ENCODE data around the gene TAAR5.
"Not testable (repeated sequence)": the region's sequence is repeated elsewhere in the genome, so short reads cannot be mapped to it uniquely, and the experiment has no call there.

DNA sequence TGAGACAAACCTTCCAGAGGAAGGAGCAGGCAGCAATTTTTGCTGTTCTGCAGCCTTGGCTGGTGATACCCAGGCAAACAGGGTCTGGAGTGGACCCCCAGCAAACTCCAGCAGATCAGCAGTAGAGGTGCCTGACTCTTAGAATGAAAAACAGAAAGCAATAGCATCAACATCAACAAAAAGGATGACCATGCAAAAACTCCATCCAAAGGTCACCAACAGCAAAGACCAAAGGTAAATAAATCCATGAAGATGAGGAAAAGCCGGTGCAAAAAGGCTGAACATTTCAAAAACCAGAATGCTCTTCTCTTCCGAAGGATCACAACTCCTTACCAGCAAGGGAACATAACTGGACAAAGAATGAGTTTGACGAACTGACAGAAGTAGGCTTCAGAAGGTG is 46.4 kb upstream of the TAAR5 start:
- TF ChIP-seq POLR2AphosphoS5 (IDR thresholded peaks at IDR 0.05; ENCODE audit: low read depth, low read length); SIN3A (IDR thresholded peaks at IDR 0.05; ENCODE audit: borderline replicate concordance, low read depth, low read length); MXI1 (IDR thresholded peaks at IDR 0.05; ENCODE audit: low read depth, low read length): not testable (repeated sequence)
- TF ChIP-seq, protein P1, sequence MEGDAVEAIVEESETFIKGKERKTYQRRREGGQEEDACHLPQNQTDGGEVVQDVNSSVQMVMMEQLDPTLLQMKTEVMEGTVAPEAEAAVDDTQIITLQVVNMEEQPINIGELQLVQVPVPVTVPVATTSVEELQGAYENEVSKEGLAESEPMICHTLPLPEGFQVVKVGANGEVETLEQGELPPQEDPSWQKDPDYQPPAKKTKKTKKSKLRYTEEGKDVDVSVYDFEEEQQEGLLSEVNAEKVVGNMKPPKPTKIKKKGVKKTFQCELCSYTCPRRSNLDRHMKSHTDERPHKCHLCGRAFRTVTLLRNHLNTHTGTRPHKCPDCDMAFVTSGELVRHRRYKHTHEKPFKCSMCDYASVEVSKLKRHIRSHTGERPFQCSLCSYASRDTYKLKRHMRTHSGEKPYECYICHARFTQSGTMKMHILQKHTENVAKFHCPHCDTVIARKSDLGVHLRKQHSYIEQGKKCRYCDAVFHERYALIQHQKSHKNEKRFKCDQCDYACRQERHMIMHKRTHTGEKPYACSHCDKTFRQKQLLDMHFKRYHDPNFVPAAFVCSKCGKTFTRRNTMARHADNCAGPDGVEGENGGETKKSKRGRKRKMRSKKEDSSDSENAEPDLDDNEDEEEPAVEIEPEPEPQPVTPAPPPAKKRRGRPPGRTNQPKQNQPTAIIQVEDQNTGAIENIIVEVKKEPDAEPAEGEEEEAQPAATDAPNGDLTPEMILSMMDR (IDR thresholded peaks at IDR 0.05): not testable (repeated sequence)
- TF ChIP-seq, protein P2, sequence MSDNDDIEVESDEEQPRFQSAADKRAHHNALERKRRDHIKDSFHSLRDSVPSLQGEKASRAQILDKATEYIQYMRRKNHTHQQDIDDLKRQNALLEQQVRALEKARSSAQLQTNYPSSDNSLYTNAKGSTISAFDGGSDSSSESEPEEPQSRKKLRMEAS (IDR thresholded peaks at IDR 0.05; ENCODE audit: low read depth): not testable (repeated sequence)

Measured in SK-N-SH (cell line).